DND-41 (cell line): ENCODE measurements around the gene EVI5L.

Source experiments
- CTCF ChIP-seq: IDR thresholded peaks from 2 replicates; pipeline ENCODE4 v1.5.1; 2012; ENCODE audit warnings: borderline replicate concordance, low read length, moderate library complexity, mild to moderate bottlenecking; ENCODE audit not compliant: poor library complexity, severe bottlenecking; ENCODE audit errors: extremely low read depth
- EZH2 ChIP-seq: IDR thresholded peaks from 3 replicates; pipeline ENCODE4 v1.6.1; 2012; ENCODE audit warnings: borderline replicate concordance, low read depth, mild to moderate bottlenecking, moderate library complexity, low read length, inconsistent platforms; ENCODE audit not compliant: severe bottlenecking

- TF ChIP-seq CTCF: no peak
- TF ChIP-seq EZH2: no peak
These were observed 35.4 kb downstream of the EVI5L start for GRCh38 chr19:7865262-7865911.
